SJCRH30 (cell line): Measurements from ENCODE around the gene AP4E1. TPM values are rescaled to one million over a fixed set of nuclear protein-coding genes. Genes with fewer than 3 reads are reported as not detected.

Experiments used
- DNase-seq, 2 experiments: peaks; one replicate each; pipeline ENCODE4 v3.0.0-alpha.2; 2015 to 2020
- H3K27ac ChIP-seq: fragments of 250-450 bp; sonication (Bioruptor Pico); 2 replicates; pipeline ENCODE4 v1.5.1; 2020; ENCODE audit warnings: mild to moderate bottlenecking, moderate library complexity
- H3K27me3 ChIP-seq: fragments of 250-450 bp; sonication (Bioruptor Pico); 2 replicates; pipeline ENCODE4 v1.5.1; 2020; ENCODE audit warnings: mild to moderate bottlenecking, moderate library complexity
- H3K36me3 ChIP-seq: fragments of 250-450 bp; sonication (Bioruptor Pico); 2 replicates; pipeline ENCODE4 v1.5.1; 2020; ENCODE audit warnings: mild to moderate bottlenecking, moderate library complexity
- H3K4me1 ChIP-seq: fragments of 250-450 bp; sonication (Bioruptor Pico); 2 replicates; pipeline ENCODE4 v1.5.1; 2020; ENCODE audit warnings: mild to moderate bottlenecking, moderate library complexity
- H3K4me3 ChIP-seq: fragments of 250-450 bp; sonication (Bioruptor Pico); 2 replicates; pipeline ENCODE4 v1.5.1; 2020; ENCODE audit warnings: mild to moderate bottlenecking, moderate library complexity
- H3K9me3 ChIP-seq: fragments of 250-450 bp; sonication (Bioruptor Pico); replicated peaks from 2 replicates; pipeline ENCODE4 v1.5.1; 2020; ENCODE audit warnings: mild to moderate bottlenecking, moderate library complexity
- total RNA-seq: library from RNA; depleted of rRNA; stranded (reverse); fragments of >200 nt; shearing (Covaris generic); gene quantifications from 2 replicates; pipeline ENCODE4 v1.2.3, GENCODE V29; 2014; rRNA removed

AP4E1 gene
- total RNA-seq, 1 experiment from 2014 or later, result 11.4 TPM

DNA sequence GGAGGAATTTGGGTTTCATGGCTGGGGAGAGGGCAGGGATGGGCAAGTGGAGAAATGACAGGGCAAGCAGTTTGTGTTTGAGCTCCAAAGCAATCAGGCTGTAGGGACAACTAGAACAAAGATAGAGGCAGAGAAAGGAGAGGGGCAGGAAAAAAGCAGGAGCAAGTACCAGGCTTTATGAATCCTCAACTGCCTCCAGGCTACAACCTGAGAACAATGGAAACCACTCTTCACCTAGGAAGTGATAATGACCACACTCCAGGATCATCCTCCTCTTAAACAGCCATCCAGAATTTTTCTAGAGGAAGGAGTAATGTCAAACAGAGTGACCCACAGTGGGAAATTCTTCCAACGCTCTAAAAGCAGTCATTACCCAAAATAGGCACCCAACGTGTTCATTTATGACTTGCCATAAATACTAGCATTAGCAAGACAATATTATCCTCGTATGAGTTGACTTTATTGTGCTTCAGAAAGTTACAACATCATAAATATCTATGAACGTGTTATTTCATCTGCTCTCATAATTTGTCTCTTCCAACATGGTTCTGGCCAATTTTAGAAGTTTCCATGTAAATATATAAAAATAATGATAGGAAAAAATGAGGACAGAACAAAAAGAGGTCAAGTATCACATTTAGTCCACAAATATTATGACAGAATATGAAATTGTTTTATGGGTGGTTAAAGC is 135.7 kb downstream of the AP4E1 start:
- DNase-seq, result no peak
- no peaks in the 10 kb centered on the region for H3K36me3 ChIP-seq
- H3K4me1 ChIP-seq, result no peaks in the 10 kb centered on the region
- H3K27ac ChIP-seq, result no peak overlapping the region
- H3K4me3 ChIP-seq, result no peak overlapping the region
- H3K9me3 ChIP-seq, result no peaks in the 10 kb centered on the region
- no peaks in the 10 kb centered on the region for H3K27me3 ChIP-seq

DNA sequence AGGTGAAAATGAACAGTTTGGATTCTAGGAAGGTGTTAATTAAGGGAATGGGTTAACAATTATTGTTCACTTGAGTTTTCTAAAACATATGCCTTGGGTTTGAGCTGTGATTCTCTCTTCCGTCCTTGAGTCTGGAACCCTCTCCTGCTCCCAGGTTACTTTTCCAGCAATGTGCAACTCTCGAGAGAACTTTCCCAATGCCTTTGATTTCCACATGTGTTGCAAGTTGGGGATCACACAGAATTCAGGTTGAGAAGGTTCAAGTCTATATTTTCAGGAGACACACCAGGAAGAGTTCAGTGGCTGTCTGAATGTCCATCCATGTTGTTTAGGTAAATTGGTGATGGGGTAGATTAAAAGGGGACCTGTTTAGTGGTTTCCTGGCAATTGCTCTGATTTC is 137.5 kb downstream of the AP4E1 start:
- DNase-seq, result no peak
- H3K27ac ChIP-seq, result no peak overlapping the region
- no peaks in the 10 kb centered on the region for H3K9me3 ChIP-seq
- H3K36me3 ChIP-seq, result no peaks in the 10 kb centered on the region
- no peaks in the 10 kb centered on the region for H3K27me3 ChIP-seq
- no peaks in the 10 kb centered on the region for H3K4me1 ChIP-seq
- H3K4me3 ChIP-seq, result no peak overlapping the region

DNA sequence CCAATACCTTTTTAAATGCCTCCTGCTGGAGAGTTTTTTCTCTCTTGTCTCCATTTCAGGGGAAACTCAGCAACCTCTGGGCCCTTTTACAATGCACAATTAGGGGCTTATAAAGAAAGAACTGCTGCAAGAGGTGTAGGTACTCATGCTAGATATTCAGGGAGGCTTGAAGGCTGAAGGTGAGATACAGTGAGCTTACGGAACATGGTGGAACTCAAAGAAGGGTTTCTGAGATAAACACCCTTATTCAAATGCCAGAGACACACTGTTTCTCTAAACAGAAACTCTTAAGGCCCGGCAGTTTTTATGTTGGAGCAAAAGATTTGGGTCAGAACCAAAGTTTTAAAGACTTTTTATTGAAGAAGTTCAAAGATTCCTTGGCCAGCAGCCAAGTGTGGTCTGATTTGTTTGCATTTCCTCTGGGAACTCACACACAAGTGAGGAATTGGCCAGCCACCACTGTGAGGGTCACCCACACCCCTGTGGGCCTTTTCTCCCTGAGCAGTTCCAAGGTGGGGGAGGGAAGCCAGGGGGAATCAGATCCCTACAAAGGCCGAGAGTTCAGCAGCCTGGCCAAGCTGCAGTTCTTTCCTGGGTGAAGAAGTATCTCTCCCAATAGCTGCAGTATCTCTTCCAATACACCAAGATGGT is 138.4 kb downstream of the AP4E1 start:
- peak in 1 of 2 experiments; percentile 6 for DNase-seq
- Histone ChIP-seq H3K27ac (no peak overlapping the region), H3K36me3 (no peaks in the 10 kb centered on the region), H3K4me3 (no peak overlapping the region), H3K9me3 (no peaks in the 10 kb centered on the region), H3K4me1 (no peaks in the 10 kb centered on the region), H3K27me3 (no peaks in the 10 kb centered on the region)

DNA sequence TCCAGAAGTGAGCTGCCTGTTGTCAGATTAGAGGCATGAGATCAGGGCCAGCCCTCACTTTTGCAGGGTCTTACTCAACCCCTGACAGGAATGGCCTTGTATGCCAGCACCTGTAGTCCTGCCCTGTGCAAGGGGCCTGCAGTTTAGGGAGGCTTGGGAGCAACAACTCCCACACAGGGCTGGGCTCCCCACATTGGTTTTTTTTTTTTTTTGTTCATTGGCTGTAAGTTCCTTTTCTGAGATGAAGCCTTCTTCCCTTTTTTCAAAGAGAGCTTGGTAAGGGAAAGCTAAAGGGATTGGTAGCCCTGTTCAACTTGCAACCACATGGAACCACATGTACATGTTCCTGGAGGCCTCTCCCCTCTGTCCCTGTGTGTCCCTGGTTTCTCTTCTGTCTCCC is 139.8 kb downstream of the AP4E1 start:
- Histone ChIP-seq H3K9me3 (no peaks in the 10 kb centered on the region), H3K4me3 (no peak overlapping the region), H3K27me3 (no peaks in the 10 kb centered on the region), H3K4me1 (no peaks in the 10 kb centered on the region), H3K36me3 (no peaks in the 10 kb centered on the region), H3K27ac (no peak overlapping the region)
- no peak for DNase-seq

DNA sequence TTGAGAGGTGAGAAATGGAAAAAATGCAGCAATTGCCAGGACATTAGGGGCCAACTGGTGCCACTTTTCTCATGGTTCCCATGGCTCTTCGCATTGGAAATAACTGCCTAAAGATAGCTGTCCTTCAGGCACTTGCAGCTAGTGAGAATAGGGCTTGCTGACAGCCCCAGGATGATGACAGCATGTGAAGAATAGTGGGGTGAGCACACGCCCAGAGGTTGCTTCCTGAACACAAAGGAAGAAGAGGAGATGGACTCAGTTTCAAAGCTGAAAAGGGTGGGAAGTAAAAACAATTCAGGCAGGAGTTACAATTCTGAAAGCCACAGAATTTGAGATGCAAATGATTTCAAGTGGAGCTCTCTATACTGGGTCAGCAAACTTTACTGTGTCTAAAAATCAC is 140.6 kb downstream of the AP4E1 start:
- H3K36me3 ChIP-seq, result no peaks in the 10 kb centered on the region
- DNase-seq, result no peak
- H3K4me3 ChIP-seq, result no peak overlapping the region
- no peaks in the 10 kb centered on the region for H3K9me3 ChIP-seq
- H3K27me3 ChIP-seq, result no peaks in the 10 kb centered on the region
- H3K4me1 ChIP-seq, result no peaks in the 10 kb centered on the region
- H3K27ac ChIP-seq, result no peak overlapping the region

DNA sequence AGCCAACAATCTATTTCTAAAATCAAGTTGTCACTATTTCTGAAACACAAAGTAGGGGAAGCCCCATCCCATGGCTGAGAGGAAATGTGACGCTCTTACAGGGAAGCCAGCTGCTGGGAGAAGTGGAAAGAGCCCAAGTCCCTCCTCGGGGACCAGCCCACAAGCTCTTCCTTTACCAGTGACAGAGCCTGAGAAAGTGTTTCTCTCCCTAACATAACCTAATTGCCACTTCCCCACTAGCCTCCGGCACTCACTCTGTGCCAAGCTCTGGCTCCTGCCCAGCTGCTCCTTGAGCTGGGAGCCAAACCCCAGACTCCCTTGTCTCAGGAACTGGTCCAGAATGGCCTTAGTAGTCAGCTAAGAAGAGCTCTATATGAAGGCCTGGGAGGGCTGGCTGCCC is 143.3 kb downstream of the AP4E1 start:
- Histone ChIP-seq H3K27me3 (no peaks in the 10 kb centered on the region), H3K36me3 (no peaks in the 10 kb centered on the region), H3K4me1 (no peaks in the 10 kb centered on the region), H3K27ac (no peak overlapping the region), H3K9me3 (no peaks in the 10 kb centered on the region), H3K4me3 (no peak overlapping the region)
- DNase-seq, result no peak

DNA sequence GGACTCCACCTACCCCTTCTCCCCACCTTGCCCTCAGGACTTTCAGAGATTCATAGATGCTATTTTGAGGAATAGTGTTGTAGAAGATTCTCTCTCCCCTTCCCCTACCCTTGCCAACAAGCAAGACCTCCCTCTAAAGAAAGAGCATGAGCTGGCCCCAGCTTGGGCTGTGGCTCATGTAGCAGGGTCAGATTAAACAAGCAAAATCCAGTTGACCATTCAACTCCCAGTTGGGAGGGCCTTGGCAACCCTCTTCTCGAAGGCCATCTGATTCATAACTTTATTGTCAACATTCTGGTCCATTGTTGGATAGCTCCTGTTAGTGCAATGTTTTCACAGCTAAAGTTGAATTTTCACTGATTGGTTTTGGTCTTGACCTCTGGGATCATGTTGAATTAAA is 145.1 kb downstream of the AP4E1 start:
- Histone ChIP-seq H3K36me3 (no peaks in the 10 kb centered on the region), H3K4me3 (no peak overlapping the region), H3K9me3 (no peaks in the 10 kb centered on the region), H3K27me3 (no peaks in the 10 kb centered on the region), H3K4me1 (no peaks in the 10 kb centered on the region), H3K27ac (no peak overlapping the region)
- DNase-seq, result no peak

DNA sequence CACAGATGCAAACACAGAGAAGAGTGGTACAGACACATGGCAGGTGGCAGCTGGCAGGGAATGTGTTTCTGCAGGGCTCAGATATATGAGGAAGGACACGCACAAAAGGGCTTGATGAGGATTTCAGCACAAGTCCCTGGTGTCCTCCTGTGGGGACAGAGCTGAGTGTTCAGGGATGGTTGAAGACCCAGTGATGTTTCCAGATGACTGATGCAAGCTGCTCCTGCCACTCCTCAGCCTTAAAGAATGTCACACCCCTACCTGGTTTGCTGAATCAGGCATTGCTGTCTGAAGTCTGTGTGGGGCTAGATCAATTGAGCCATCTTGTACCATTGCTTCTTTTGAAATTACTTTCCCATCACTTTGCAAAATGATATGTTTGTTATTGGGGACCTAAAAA is 146.1 kb downstream of the AP4E1 start:
- H3K4me3 ChIP-seq, result no peak overlapping the region
- H3K27me3 ChIP-seq, result no peaks in the 10 kb centered on the region
- H3K4me1 ChIP-seq, result no peaks in the 10 kb centered on the region
- no peak overlapping the region for H3K27ac ChIP-seq
- H3K9me3 ChIP-seq, result no peaks in the 10 kb centered on the region
- DNase-seq, result no peak
- H3K36me3 ChIP-seq, result no peaks in the 10 kb centered on the region

Other genes starting within 250 kb of the AP4E1 start
- gene TRPM7, start 221.9 kb upstream of the AP4E1 start, total RNA-seq, result 31.5 and 39.3 TPM in 2 replicates
- 39.1 and 39.3 TPM in 2 replicates for gene SPPL2A, start 143.0 kb upstream of the AP4E1 start, total RNA-seq
- 0.04 and 0.05 TPM in 2 replicates for gene TNFAIP8L3, start 186.2 kb downstream of the AP4E1 start, total RNA-seq